A549 (cell line): Measurements from ENCODE around the gene ARHGEF7. TPM values are rescaled to one million over a fixed set of nuclear protein-coding genes. Genes with fewer than 3 reads are reported as not detected.

ENCODE experiments used
- ATAC-seq, 2 experiments: fragments of 200-7000 bp in 1 of 2; fragments of >200 bp in 1 of 2; cut with Nextera tagmentation in 1 of 2; cut with Tn5 transposase in 1 of 2; 3 replicates each; pipeline versions ENCODE4 v1.8.0 to v1.9.1; 2018 to 2020; ENCODE audit warnings: mild to moderate bottlenecking in 1 of 2, moderate library complexity in 1 of 2
- CTCF ChIA-PET: fragments of 300-600 bp; sonication (Branson Sonifier 250); formaldehyde crosslinking; extraction: SDS; loops from one replicate; lab custom pipeline; 2021; ENCODE audit warnings: antibody characterized with exemption, inconsistent platforms; lab: Yijun Ruan, JAX
- POLR2A ChIA-PET: fragments of 350-600 bp; formaldehyde crosslinking; extraction: SDS; loops from one replicate; lab custom pipeline; 2021; ENCODE audit warnings: antibody characterized with exemption, inconsistent platforms; lab: Yijun Ruan, JAX
- DNase-seq, 2 experiments: peaks; one replicate each; pipeline versions ENCODE4 v3.0.0 to v3.0.0-alpha.2; 2011 to 2016; ENCODE audit warnings: low read depth in 1 of 2, low spot score in 1 of 2
- FAIRE-seq: peaks from 2 replicates; lab custom pipeline; 2011; peaks lifted over from hg19 to GRCh38; lab: Jason Lieb, UNC
- H3K27ac ChIP-seq, 2 experiments: fragments of >200 bp; sonication (Bioruptor Twin); formaldehyde crosslinking; 3 replicates each; pipeline ENCODE4 v1.5.1; 2016 to 2017
- H3K4me1 ChIP-seq: fragments of >200 bp; sonication (Bioruptor Twin); formaldehyde crosslinking; 3 replicates; pipeline ENCODE4 v1.6.1; 2016
- H3K4me2 ChIP-seq: fragments of >200 bp; sonication (Bioruptor Twin); formaldehyde crosslinking; 3 replicates; pipeline ENCODE4 v1.6.1; 2016
- H3K4me3 ChIP-seq: fragments of >200 bp; sonication (Bioruptor Twin); formaldehyde crosslinking; 3 replicates; pipeline ENCODE4 v1.5.1; 2016
- H3K9me3 ChIP-seq: fragments of >200 bp; sonication (Bioruptor Twin); formaldehyde crosslinking; 3 replicates; pipeline ENCODE4 v1.6.1; 2016
- CBX8 ChIP-seq: fragments of 200-600 bp; sonication (generic); IDR thresholded peaks from 2 replicates; pipeline ENCODE4 v1.6.1; 2016
- CEBPB ChIP-seq, 2 experiments: fragments of >200 bp in 1 of 2; sonication (Bioruptor Twin) in 1 of 2; formaldehyde crosslinking in 1 of 2; IDR thresholded peaks; 2 replicates each; pipeline ENCODE4 v1.6.1; 2012 to 2016
- CHD4 ChIP-seq: fragments of 200-600 bp; sonication (generic); IDR thresholded peaks from 2 replicates; pipeline ENCODE4 v1.6.1; 2016; ENCODE audit warnings: antibody characterized with exemption, mild to moderate bottlenecking, borderline replicate concordance
- EHF ChIP-seq: fragments of 250-450 bp; sonication (Bioruptor Pico); IDR thresholded peaks from 2 replicates; pipeline ENCODE4 v1.5.0; 2020; ENCODE audit warnings: mild to moderate bottlenecking
- EHMT2 ChIP-seq: fragments of 200-600 bp; sonication (generic); IDR thresholded peaks from 2 replicates; pipeline ENCODE4 v1.6.1; 2016; ENCODE audit warnings: antibody characterized with exemption, low read depth, mild to moderate bottlenecking, moderate library complexity
- ELK1 ChIP-seq: fragments of 150-350 bp; IDR thresholded peaks from 2 replicates; pipeline ENCODE4 v1.6.1; 2014; ENCODE audit warnings: low read depth, mild to moderate bottlenecking, low read length
- EP300 ChIP-seq, 2 experiments: fragments of >200 bp; sonication (Bioruptor Twin); formaldehyde crosslinking; IDR thresholded peaks; 2 replicates in 1 of 2; 3 replicates in 1 of 2; pipeline ENCODE4 v1.6.1; 2016 to 2017
- ESRRA ChIP-seq: fragments of 150-350 bp; IDR thresholded peaks from 2 replicates; pipeline ENCODE4 v1.6.1; 2014; ENCODE audit warnings: mild to moderate bottlenecking, low read length, borderline replicate concordance
- FOXS1 ChIP-seq: fragments of 250-450 bp; sonication (Bioruptor Pico); IDR thresholded peaks from 2 replicates; pipeline ENCODE4 v1.5.0; 2020; ENCODE audit warnings: mild to moderate bottlenecking, moderate library complexity
- HMGXB4 ChIP-seq: fragments of 250-450 bp; sonication (Bioruptor Pico); IDR thresholded peaks from 2 replicates; pipeline ENCODE4 v1.5.0; 2021; ENCODE audit warnings: mild to moderate bottlenecking, moderate library complexity, borderline replicate concordance
- HOXA7 ChIP-seq: fragments of 250-450 bp; sonication (Bioruptor Pico); IDR thresholded peaks from 2 replicates; pipeline ENCODE4 v1.5.0; 2020; ENCODE audit warnings: mild to moderate bottlenecking, moderate library complexity
- HOXB13 ChIP-seq: fragments of 250-450 bp; sonication (Bioruptor Pico); IDR thresholded peaks from 2 replicates; pipeline ENCODE4 v1.5.0; 2020; ENCODE audit warnings: low read depth, mild to moderate bottlenecking, moderate library complexity
- JUN ChIP-seq, 2 experiments: fragments of >200 bp; sonication (Bioruptor Twin); formaldehyde crosslinking; IDR thresholded peaks; 2 replicates in 1 of 2; 3 replicates in 1 of 2; pipeline ENCODE4 v1.6.1; 2016 to 2017
- JUNB ChIP-seq: fragments of >200 bp; sonication (Bioruptor Twin); formaldehyde crosslinking; IDR thresholded peaks from 2 replicates; pipeline ENCODE4 v1.6.1; 2016
- KDM1A ChIP-seq: fragments of 200-600 bp; sonication (generic); IDR thresholded peaks from 2 replicates; pipeline ENCODE4 v1.6.1; 2016; ENCODE audit warnings: low read depth, mild to moderate bottlenecking
- MAX ChIP-seq: IDR thresholded peaks from 2 replicates; pipeline ENCODE4 v1.6.1; 2012
- MYC ChIP-seq: IDR thresholded peaks from 2 replicates; pipeline ENCODE4 v1.6.1; 2012; ENCODE audit warnings: mild to moderate bottlenecking, inconsistent platforms, low read length, improper control_type of control experiment, borderline replicate concordance
- POLR2A ChIP-seq: IDR thresholded peaks from 2 replicates; pipeline ENCODE4 v1.6.1; 2012; ENCODE audit warnings: mild to moderate bottlenecking, low read length
- RCOR1 ChIP-seq: fragments of 150-350 bp; IDR thresholded peaks from 2 replicates; pipeline ENCODE4 v1.6.1; 2014; ENCODE audit warnings: antibody characterized with exemption, low read length, low read depth
- SREBF2 ChIP-seq: fragments of 450-650 bp; IDR thresholded peaks from 2 replicates; pipeline ENCODE4 v1.6.1; 2014; ENCODE audit warnings: mild to moderate bottlenecking, moderate library complexity
- TP53 ChIP-seq: fragments of 250-450 bp; sonication (Bioruptor Pico); IDR thresholded peaks from 2 replicates; pipeline ENCODE4 v1.5.0; 2021; ENCODE audit warnings: mild to moderate bottlenecking, moderate library complexity
- ZC3H11A ChIP-seq: fragments of 450-650 bp; IDR thresholded peaks from 2 replicates; pipeline ENCODE4 v1.6.1; 2014; ENCODE audit warnings: antibody characterized with exemption, mild to moderate bottlenecking
- ZFP36 ChIP-seq: fragments of 450-650 bp; IDR thresholded peaks from 2 replicates; pipeline ENCODE4 v1.6.1; 2014; ENCODE audit warnings: borderline replicate concordance; ENCODE audit not compliant: partially characterized antibody
- WGBS: methylation state at CpG from one replicate; pipeline ENCODE4 v1.1.6; 2017; ENCODE audit errors: missing lambda C conversion rate; 5-methylcytosine and 5-hydroxymethylcytosine counted together
- polyA plus RNA-seq, 4 experiments: library from polyadenylated mRNA; depleted of rRNA in 3 of 4; stranded (reverse); fragments of >200 nt; fragmentation: RNase III in 1 of 4; extraction: RNeasy Plus Mini Kit Qiagen cat#74134 plus additional on column Dnase treatment in 1 of 4; gene quantifications; 2 replicates in 3 of 4; 3 replicates in 1 of 4; pipeline ENCODE4 v1.2.3, GENCODE V29; 2011 to 2017

ARHGEF7 gene
- polyA plus RNA-seq, 2 of the 4 experiments (the other 2 are of a cell fraction) = 21.1 to 23.1 TPM

GRCh38 chr13:111171112-111171511, 56.0 kb downstream of the ARHGEF7 start:
- FAIRE-seq (no peak), DNase-seq (no peak), ATAC-seq (no peak)
- WGBS = 92% methylated on average over 3 of the region's 3 CpGs
- CTCF ChIA-PET = no interaction called here
- POLR2A ChIA-PET = no interaction called here
- TF ChIP-seq CEBPB (IDR thresholded peaks at IDR 0.05) = no peak
- TF ChIP-seq ZFP36 = no peak
- TF ChIP-seq FOXS1 (CRISPR knock-in tag) = no peak
- TF ChIP-seq ESRRA = no peak
- TF ChIP-seq EHMT2 = no peak
- no peak for TF ChIP-seq HOXA7 (CRISPR knock-in tag)
- TF ChIP-seq HOXB13 (CRISPR knock-in tag) = no peak
- no peak for TF ChIP-seq JUNB
- no peak for TF ChIP-seq HMGXB4
- H3K4me2 ChIP-seq = no peak overlapping the region
- H3K4me1 ChIP-seq = no peaks in the 10 kb centered on the region
- no peak overlapping the region for H3K4me3 ChIP-seq
- H3K27ac ChIP-seq = no peak overlapping the region
- H3K9me3 ChIP-seq = no peaks in the 10 kb centered on the region

GRCh38 chr13:111171629-111172028, 56.5 kb downstream of the ARHGEF7 start:
- FAIRE-seq = no peak
- TF ChIP-seq ELK1 (no peak), CBX8 (no peak), EP300 (IDR thresholded peaks at IDR 0.05) (no peak), RCOR1 (no peak), SREBF2 (no peak), POLR2A (no peak), EHMT2 (no peak), CHD4 (no peak), ESRRA (no peak), MAX (no peak), HOXA7 (CRISPR knock-in tag) (no peak), TP53 (CRISPR knock-in tag) (no peak), MYC (no peak)

GRCh38 chr13:111174377-111175114, 59.4 kb downstream of the ARHGEF7 start:
- 90% methylated on average over 15 of the region's 15 CpGs for WGBS
- TF ChIP-seq ZC3H11A (no peak), KDM1A (no peak), JUN (IDR thresholded peaks at IDR 0.05) (no peak), EHF (CRISPR knock-in tag) (no peak)
- POLR2A ChIA-PET = no interaction called here
- Histone ChIP-seq H3K4me2 (no peak overlapping the region), H3K4me1 (no peaks in the 10 kb centered on the region), H3K27ac (no peak overlapping the region), H3K4me3 (no peak overlapping the region), H3K9me3 (no peaks in the 10 kb centered on the region)
- CTCF ChIA-PET = no interaction called here
- no peak for DNase-seq
- ATAC-seq = no peak
- FAIRE-seq = no peak

More at GRCh38 chr13:111171629-111172028, 56.5 kb downstream of the ARHGEF7 start:
- DNase-seq (no peak), ATAC-seq (no peak)
- no peak overlapping the region for H3K4me2 ChIP-seq
- ChIA-PET CTCF (no interaction called here), POLR2A (no interaction called here)
- H3K4me1 ChIP-seq = no peaks in the 10 kb centered on the region
- WGBS = 78% methylated on average over 2 of the region's 2 CpGs
- no peak overlapping the region for H3K27ac ChIP-seq
- H3K9me3 ChIP-seq = no peaks in the 10 kb centered on the region
- H3K4me3 ChIP-seq = no peak overlapping the region
